H1 (cell line): ENCODE data around the gene LEKR1. TPM values are rescaled to one million over a fixed set of nuclear protein-coding genes. Genes with fewer than 3 reads are reported as not detected.
A peak's percentile ranks its signal among the peaks of the same experiment; 100 is the strongest.

Experiments
- CTCF ChIA-PET: fragments of 300-600 bp; sonication (Branson Sonifier 250); formaldehyde crosslinking; loops from one replicate; lab custom pipeline; 2021; ENCODE audit not compliant: partially characterized antibody; lab: Charles Lee
- POLR2A ChIA-PET: fragments of 300-600 bp; sonication (Branson Sonifier 250); formaldehyde crosslinking; loops from one replicate; lab custom pipeline; 2021; ENCODE audit warnings: inconsistent platforms; ENCODE audit not compliant: partially characterized antibody; lab: Charles Lee
- DNase-seq, 2 experiments: peaks; one replicate each; pipeline versions ENCODE4 v3.0.0 to v3.0.0-alpha.2; 2010 to 2022; ENCODE audit warnings: low spot score in 2 of 2, low read depth in 1 of 2, mixed read lengths in 1 of 2
- FAIRE-seq: peaks from 2 replicates; lab custom pipeline; 2011; peaks lifted over from hg19 to GRCh38; lab: Jason Lieb, UNC
- H2AFZ ChIP-seq: 2 replicates; pipeline ENCODE4 v1.8.1; 2012; ENCODE audit warnings: low read length, inconsistent platforms
- H2AK5ac ChIP-seq: 2 replicates; pipeline ENCODE4 v1.6.1; 2013; ENCODE audit warnings: low read depth, low read length
- H2BK120ac ChIP-seq: replicated peaks from 2 replicates; pipeline ENCODE3; 2013; ENCODE audit warnings: low read depth, low read length, inconsistent platforms
- H2BK12ac ChIP-seq: 2 replicates; pipeline ENCODE4 v1.6.1; 2013; ENCODE audit warnings: low read depth, low read length
- H2BK15ac ChIP-seq: 2 replicates; pipeline ENCODE4 v1.6.1; 2013; ENCODE audit warnings: low read length
- H2BK20ac ChIP-seq: 2 replicates; pipeline ENCODE4 v1.6.1; 2013; ENCODE audit warnings: low read length
- H2BK5ac ChIP-seq: 2 replicates; pipeline ENCODE4 v1.6.1; 2013; ENCODE audit warnings: low read depth, low read length
- H3K14ac ChIP-seq: 2 replicates; pipeline ENCODE4 v1.6.1; 2013; ENCODE audit warnings: inconsistent platforms; ENCODE audit not compliant: insufficient read length
- H3K18ac ChIP-seq: 2 replicates; pipeline ENCODE4 v1.6.1; 2013; ENCODE audit warnings: low read length; ENCODE audit errors: extremely low read depth
- H3K23ac ChIP-seq: 2 replicates; pipeline ENCODE4 v1.6.1; 2013; ENCODE audit warnings: inconsistent platforms; ENCODE audit not compliant: insufficient read length
- H3K23me2 ChIP-seq: 2 replicates; pipeline ENCODE4 v1.6.1; 2013; ENCODE audit warnings: low read depth, low read length
- H3K27ac ChIP-seq: 2 replicates; pipeline ENCODE4 v1.6.1; 2011; ENCODE audit warnings: low read depth, low read length, inconsistent platforms
- H3K27me3 ChIP-seq, 4 experiments: replicated peaks in 1 of 4; 1 replicate in 1 of 4; 2 replicates in 3 of 4; pipeline versions ENCODE4 v1.6.1 to v1.8.1; 2011 to 2013; ENCODE audit warnings: low read length in 3 of 4, mild to moderate bottlenecking in 3 of 4, inconsistent platforms in 2 of 4, mixed read lengths in 2 of 4, moderate library complexity in 1 of 4; ENCODE audit not compliant: control insufficient read depth in 3 of 4, insufficient read depth in 3 of 4; ENCODE audit errors: extremely low read depth in 1 of 4
- H3K36me3 ChIP-seq, 4 experiments: 2 replicates each; pipeline versions ENCODE4 v1.6.1 to v1.8.1; 2011 to 2013; ENCODE audit warnings: mild to moderate bottlenecking in 4 of 4, low read length in 3 of 4, moderate library complexity in 2 of 4, control low read depth in 1 of 4, inconsistent platforms in 1 of 4; ENCODE audit not compliant: insufficient read depth in 4 of 4, control insufficient read depth in 2 of 4
- H3K4ac ChIP-seq: replicated peaks from 2 replicates; pipeline ENCODE3; 2013; ENCODE audit warnings: low read length, low read depth, mixed read lengths, inconsistent platforms; ENCODE audit not compliant: insufficient read length
- H3K4me1 ChIP-seq, 4 experiments: replicated peaks in 1 of 4; 1 replicate in 1 of 4; 2 replicates in 3 of 4; pipeline versions ENCODE4 v1.6.1 to v1.8.1; 2011 to 2013; ENCODE audit warnings: low read length in 3 of 4, inconsistent platforms in 2 of 4, mixed read lengths in 1 of 4; ENCODE audit not compliant: insufficient read depth in 4 of 4, control insufficient read depth in 3 of 4
- H3K4me2 ChIP-seq, 2 experiments: 2 replicates each; pipeline versions ENCODE4 v1.6.1 to v1.8.1; 2011 to 2013; ENCODE audit warnings: low read depth in 2 of 2, low read length in 2 of 2, control low read depth in 1 of 2, inconsistent platforms in 1 of 2, mild to moderate bottlenecking in 1 of 2; ENCODE audit not compliant: insufficient read depth in 1 of 2
- H3K4me3 ChIP-seq, 4 experiments: fragments of 200-600, 300-600 bp in 1 of 4; sonication (generic), shearing (Covaris generic), sonication (Bioruptor Twin) in 1 of 4; 2 replicates each; pipeline versions ENCODE4 v1.5.1 to v1.8.1; 2011 to 2016; ENCODE audit warnings: low read length in 4 of 4, low read depth in 3 of 4, control low read depth in 2 of 4, inconsistent platforms in 2 of 4, mild to moderate bottlenecking in 2 of 4, mixed read lengths in 1 of 4, moderate library complexity in 1 of 4; ENCODE audit not compliant: insufficient read depth in 2 of 4; ENCODE audit errors: extremely low read depth in 1 of 4
- H3K56ac ChIP-seq: replicated peaks from 2 replicates; pipeline ENCODE3; 2013; ENCODE audit warnings: low read depth, mild to moderate bottlenecking, mixed read lengths, low read length, inconsistent platforms; ENCODE audit not compliant: insufficient read length
- H3K79me1 ChIP-seq: 2 replicates; pipeline ENCODE4 v1.6.1; 2013; ENCODE audit warnings: low read depth, low read length, control low read depth
- H3K79me2 ChIP-seq, 2 experiments: 2 replicates each; pipeline versions ENCODE4 v1.6.1 to v1.8.1; 2012 to 2013; ENCODE audit warnings: low read length in 2 of 2, mild to moderate bottlenecking in 2 of 2, inconsistent platforms in 1 of 2; ENCODE audit not compliant: insufficient read depth in 2 of 2, control insufficient read depth in 1 of 2
- H3K9ac ChIP-seq, 4 experiments: replicated peaks in 1 of 4; 1 replicate in 1 of 4; 2 replicates in 3 of 4; pipeline versions ENCODE4 v1.6.1 to v1.8.1; 2011 to 2013; ENCODE audit warnings: low read depth in 3 of 4, low read length in 3 of 4, control low read depth in 2 of 4, mild to moderate bottlenecking in 2 of 4, moderate library complexity in 2 of 4, inconsistent platforms in 1 of 4; ENCODE audit errors: extremely low read depth in 1 of 4
- H3K9me3 ChIP-seq, 2 experiments: 2 replicates each; pipeline versions ENCODE4 v1.6.1 to v1.8.1; 2012 to 2013; ENCODE audit warnings: mild to moderate bottlenecking in 2 of 2, moderate library complexity in 2 of 2, control low read depth in 1 of 2, inconsistent platforms in 1 of 2, low read depth in 1 of 2, low read length in 1 of 2, mixed read lengths in 1 of 2; ENCODE audit not compliant: insufficient read depth in 2 of 2
- H4K20me1 ChIP-seq, 2 experiments: replicated peaks in 1 of 2; 2 replicates each; pipeline versions ENCODE3 to v1.8.1; 2011 to 2013; ENCODE audit warnings: inconsistent platforms in 2 of 2, low read length in 2 of 2, mild to moderate bottlenecking in 1 of 2; ENCODE audit not compliant: insufficient read depth in 2 of 2, control insufficient read depth in 1 of 2
- H4K5ac ChIP-seq: 2 replicates; pipeline ENCODE4 v1.6.1; 2013; ENCODE audit warnings: low read length, low read depth, mixed read lengths, inconsistent platforms; ENCODE audit not compliant: insufficient read length
- H4K8ac ChIP-seq: 2 replicates; pipeline ENCODE4 v1.8.0; 2013; ENCODE audit warnings: mild to moderate bottlenecking, moderate library complexity, low read length, inconsistent platforms; ENCODE audit not compliant: insufficient read depth; ENCODE audit errors: extremely low read depth
- H4K91ac ChIP-seq: replicated peaks from 2 replicates; pipeline ENCODE3; 2013; ENCODE audit warnings: low read length, mixed read lengths, inconsistent platforms; ENCODE audit not compliant: insufficient read length
- CHD1 ChIP-seq: IDR thresholded peaks from 2 replicates; pipeline ENCODE4 v1.6.1; 2012; ENCODE audit warnings: low read depth, low read length, improper control_type of control experiment
- EGR1 ChIP-seq: IDR thresholded peaks from 2 replicates; pipeline ENCODE4 v1.6.1; 2011; ENCODE audit warnings: low read depth, low read length, borderline replicate concordance
- GTF2F1 ChIP-seq: IDR thresholded peaks from 2 replicates; pipeline ENCODE4 v1.6.1; 2012; ENCODE audit warnings: low read depth, low read length, improper control_type of control experiment, borderline replicate concordance
- KDM5A ChIP-seq: fragments of 200-600 bp; IDR thresholded peaks from 2 replicates; pipeline ENCODE4 v1.7.1; 2012; ENCODE audit warnings: mild to moderate bottlenecking, low read length, inconsistent platforms, mixed read lengths
- NRF1 ChIP-seq: IDR thresholded peaks from 2 replicates; pipeline ENCODE4 v1.6.1; 2011; ENCODE audit warnings: mild to moderate bottlenecking, low read depth, low read length, improper control_type of control experiment
- RNF2 ChIP-seq: fragments of 200-900, 300-1000 bp; sonication (generic); IDR thresholded peaks from 2 replicates; pipeline ENCODE4 v1.7.1; 2016; ENCODE audit warnings: borderline replicate concordance, low read depth, mild to moderate bottlenecking, antibody characterized with exemption, low read length; ENCODE audit not compliant: poor library complexity, severe bottlenecking; ENCODE audit errors: missing control alignments
- TAF1 ChIP-seq: IDR thresholded peaks from 2 replicates; pipeline ENCODE4 v1.6.1; 2011; ENCODE audit warnings: mild to moderate bottlenecking, low read depth, low read length
- TBP ChIP-seq: IDR thresholded peaks from 2 replicates; pipeline ENCODE4 v1.6.1; 2011; ENCODE audit warnings: low read depth, low read length, improper control_type of control experiment
- TCF12 ChIP-seq: IDR thresholded peaks from 2 replicates; pipeline ENCODE4 v1.6.1; 2011; ENCODE audit warnings: low read depth, mild to moderate bottlenecking, low read length
- ZNF274 ChIP-seq: IDR thresholded peaks from 2 replicates; pipeline ENCODE4 v1.7.0; 2012; ENCODE audit warnings: low read length, borderline replicate concordance; ENCODE audit errors: extremely low read depth
- WGBS, 2 experiments: shearing (Covaris generic) in 1 of 2; methylation state at CpG; one replicate each; pipeline versions ENCODE4 v1.1.6 to v1.1.7; 2013 to 2015; ENCODE audit warnings: low lambda C conversion rate in 2 of 2, mixed read lengths in 2 of 2, inconsistent platforms in 1 of 2, low coverage in 1 of 2, missing lambda C conversion rate in 1 of 2; ENCODE audit not compliant: insufficient replicate concordance in 2 of 2, insufficient coverage in 1 of 2, insufficient read length in 1 of 2; ENCODE audit errors: extremely low coverage in 1 of 2, missing lambda C conversion rate in 1 of 2; 5-methylcytosine and 5-hydroxymethylcytosine counted together
- polyA plus RNA-seq, 7 experiments: library from polyadenylated mRNA; depleted of rRNA in 3 of 7; stranded (reverse) in 5 of 7; unstranded in 2 of 7; fragments of >200 nt in 5 of 7; fragments of 200-250 nt in 2 of 7; gene quantifications; 1 replicate in 5 of 7; 2 replicates in 1 of 7; 4 replicates in 1 of 7; pipeline versions ENCODE4 v1.2.1 to v1.2.3, GENCODE V29; 2011 to 2013; ENCODE audit warnings: missing spikeins in 2 of 7, mixed read lengths in 2 of 7
- total RNA-seq: library from RNA; stranded (reverse); fragmentation: NEBNext Ultra II Directional; extraction: Animal tissue kit (Norgen Biotek cat#: 25700); gene quantifications from 2 replicates; pipeline ENCODE4 v1.2.1, GENCODE V29; 2021
- TF ChIP-seq, protein P1 (sequence below): IDR thresholded peaks from 2 replicates; pipeline ENCODE4 v1.6.1; 2012; ENCODE audit warnings: inconsistent platforms

The LEKR1 gene
- total and polyA plus RNA-seq, 2 of the 8 experiments (the other 6 are each of a cell fraction or from before 2014, with no cell fraction given), result 0.08 TPM; not detected in 1

DNA sequence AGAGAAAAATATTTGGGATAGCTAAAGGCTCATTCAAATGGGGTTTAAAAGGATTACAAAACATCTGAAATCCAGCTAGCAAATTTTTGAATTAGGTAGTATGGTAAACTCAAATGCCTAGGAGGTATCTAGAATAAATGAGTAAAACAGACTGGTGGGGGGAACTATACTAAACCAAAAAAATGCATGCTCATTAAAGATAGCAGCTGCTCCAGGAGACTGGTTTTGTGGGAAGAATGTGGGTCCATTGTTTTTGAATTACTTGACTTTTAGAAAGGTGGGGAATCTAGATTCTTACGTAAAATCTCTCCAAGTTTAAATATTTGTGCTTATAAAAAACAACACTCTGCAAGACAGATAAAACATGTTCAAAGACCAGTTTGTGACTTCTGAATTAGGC lies 73.8 kb downstream of the LEKR1 start:
- no peaks in the 10 kb centered on the region for H3K27me3 ChIP-seq
- peaks cover 0 to 3% (median under 1%) of the 10 kb centered on the region in 4 experiments; a peak in 1 of 7 replicates for H3K4me1 ChIP-seq
- no peak overlapping the region for H4K8ac ChIP-seq
- no peak overlapping the region for H3K4ac ChIP-seq
- no peak overlapping the region for H3K56ac ChIP-seq
- no peak overlapping the region for H4K91ac ChIP-seq
- H3K79me1 ChIP-seq, result no peaks in the 10 kb centered on the region
- no peak overlapping the region for H3K18ac ChIP-seq
- DNase-seq (no peak), FAIRE-seq (no peak)
- H2BK15ac ChIP-seq, result no peak overlapping the region
- no peak overlapping the region for H2BK5ac ChIP-seq
- H3K23me2 ChIP-seq, result no peaks in the 10 kb centered on the region
- H4K20me1 ChIP-seq, result no peaks in the 10 kb centered on the region
- no peak overlapping the region for H2AK5ac ChIP-seq
- H4K5ac ChIP-seq, result peak overlapping the region; percentile 90
- H3K14ac ChIP-seq, result no peak overlapping the region
- H3K4me3 ChIP-seq, result no peak overlapping the region
- no peak overlapping the region; a peak in 1 of 4 replicates for H3K4me2 ChIP-seq
- no peak overlapping the region for H2BK20ac ChIP-seq
- TF ChIP-seq RNF2, result no peak
- TF ChIP-seq TCF12, result no peak
- TF ChIP-seq, protein P1, sequence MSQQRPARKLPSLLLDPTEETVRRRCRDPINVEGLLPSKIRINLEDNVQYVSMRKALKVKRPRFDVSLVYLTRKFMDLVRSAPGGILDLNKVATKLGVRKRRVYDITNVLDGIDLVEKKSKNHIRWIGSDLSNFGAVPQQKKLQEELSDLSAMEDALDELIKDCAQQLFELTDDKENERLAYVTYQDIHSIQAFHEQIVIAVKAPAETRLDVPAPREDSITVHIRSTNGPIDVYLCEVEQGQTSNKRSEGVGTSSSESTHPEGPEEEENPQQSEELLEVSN, result no peak
- TF ChIP-seq EGR1, result no peak
- TF ChIP-seq TBP, result no peak
- TF ChIP-seq TAF1, result no peak
- TF ChIP-seq ZNF274, result no peak
- TF ChIP-seq KDM5A, result no peak
- no peak for TF ChIP-seq CHD1
- no peak for TF ChIP-seq NRF1
- TF ChIP-seq GTF2F1, result no peak
- H3K23ac ChIP-seq, result no peak overlapping the region
- no peaks in the 10 kb centered on the region for H3K79me2 ChIP-seq
- WGBS, 2 experiments, result 82% methylated on average over 1 of the region's 1 CpG; no CpG with 5 or more reads in 1 of the 2 experiments
- H2BK12ac ChIP-seq, result no peak overlapping the region
- H3K27ac ChIP-seq, result no peak overlapping the region
- ChIA-PET CTCF (no interaction called here), POLR2A (no interaction called here)
- no peaks in the 10 kb centered on the region for H3K36me3 ChIP-seq
- no peak overlapping the region for H2BK120ac ChIP-seq
- H3K9ac ChIP-seq, result no peak overlapping the region
- H2AFZ ChIP-seq, result no peak overlapping the region
- H3K9me3 ChIP-seq, result no peaks in the 10 kb centered on the region
